Measurements from ENCODE around the gene ITIH3.

DNA sequence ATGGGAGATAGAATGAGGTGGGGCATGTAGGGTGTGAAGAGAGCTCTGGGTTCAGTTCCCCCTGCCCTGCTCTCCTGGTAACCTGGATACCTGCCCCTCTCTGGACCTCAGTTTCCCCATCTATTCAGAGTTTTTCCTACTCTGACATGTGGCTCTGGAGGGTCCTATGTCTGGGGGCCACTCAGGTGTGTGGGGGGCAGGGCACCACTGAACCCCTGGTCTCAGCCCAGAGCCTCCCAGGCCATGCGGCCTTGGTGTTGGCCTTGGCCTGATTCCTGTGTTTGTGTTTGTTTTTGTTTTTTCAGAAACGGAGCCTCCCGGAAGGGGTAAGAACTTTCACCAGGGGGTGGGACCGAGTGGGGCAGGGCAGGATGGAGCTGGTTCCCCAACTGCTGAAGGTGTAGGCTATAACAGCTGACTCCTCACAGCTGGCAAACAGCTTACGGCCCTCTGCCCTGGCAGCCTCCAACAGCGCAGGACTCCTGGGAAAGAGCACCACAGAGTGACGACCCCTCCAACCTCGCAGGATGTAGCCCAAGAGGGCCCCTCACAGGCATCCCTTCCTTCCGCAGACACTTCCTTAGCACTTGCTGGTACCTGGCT lies 803 bp downstream of the ITIH3 start:
- TF ChIP-seq, protein P1, sequence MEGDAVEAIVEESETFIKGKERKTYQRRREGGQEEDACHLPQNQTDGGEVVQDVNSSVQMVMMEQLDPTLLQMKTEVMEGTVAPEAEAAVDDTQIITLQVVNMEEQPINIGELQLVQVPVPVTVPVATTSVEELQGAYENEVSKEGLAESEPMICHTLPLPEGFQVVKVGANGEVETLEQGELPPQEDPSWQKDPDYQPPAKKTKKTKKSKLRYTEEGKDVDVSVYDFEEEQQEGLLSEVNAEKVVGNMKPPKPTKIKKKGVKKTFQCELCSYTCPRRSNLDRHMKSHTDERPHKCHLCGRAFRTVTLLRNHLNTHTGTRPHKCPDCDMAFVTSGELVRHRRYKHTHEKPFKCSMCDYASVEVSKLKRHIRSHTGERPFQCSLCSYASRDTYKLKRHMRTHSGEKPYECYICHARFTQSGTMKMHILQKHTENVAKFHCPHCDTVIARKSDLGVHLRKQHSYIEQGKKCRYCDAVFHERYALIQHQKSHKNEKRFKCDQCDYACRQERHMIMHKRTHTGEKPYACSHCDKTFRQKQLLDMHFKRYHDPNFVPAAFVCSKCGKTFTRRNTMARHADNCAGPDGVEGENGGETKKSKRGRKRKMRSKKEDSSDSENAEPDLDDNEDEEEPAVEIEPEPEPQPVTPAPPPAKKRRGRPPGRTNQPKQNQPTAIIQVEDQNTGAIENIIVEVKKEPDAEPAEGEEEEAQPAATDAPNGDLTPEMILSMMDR (IDR thresholded peaks at IDR 0.05): no peak
- TF ChIP-seq POLR2A (IDR thresholded peaks at IDR 0.05): no peak
- no peak for TF ChIP-seq EP300 (IDR thresholded peaks at IDR 0.05; ENCODE audit: low read depth)

Measured in transverse colon (tissue), 3 donors.